NCI-H146 treated with DMSO at 0.1 percent for 48 hours (cell line): ENCODE measurements around the gene IL17RA.
"Not testable (repeated sequence)": the region's sequence is repeated elsewhere in the genome, so short reads cannot be mapped to it uniquely, and the experiment has no call there.

Experiments
- DNase-seq: peaks from one replicate; lab custom pipeline; 2025; ENCODE audit not compliant: unreplicated experiment; lab: John Stamatoyannopoulos, UW

IL17RA gene

DNA sequence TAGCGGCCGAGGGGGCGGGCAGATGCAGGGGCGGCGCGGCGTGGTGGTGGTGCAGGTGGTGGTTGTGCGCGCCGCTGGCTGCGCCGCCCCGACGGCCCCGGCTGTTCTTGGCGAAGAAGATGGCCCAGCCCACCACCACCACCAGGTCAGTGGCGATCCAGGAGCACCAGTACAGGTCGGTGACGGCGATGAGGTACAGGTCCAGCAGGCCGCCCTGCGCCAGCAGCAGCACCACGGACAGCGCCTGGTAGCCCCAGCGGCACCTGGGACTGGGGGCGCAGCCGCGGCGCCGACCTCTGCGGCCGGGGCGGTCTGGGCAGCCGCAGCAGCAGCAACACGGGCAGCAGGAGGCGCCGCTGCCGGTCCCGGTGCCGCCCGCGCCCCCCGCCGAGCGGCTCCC lies 35.5 kb downstream of the IL17RA start:
- DNase-seq, result no peak

DNA sequence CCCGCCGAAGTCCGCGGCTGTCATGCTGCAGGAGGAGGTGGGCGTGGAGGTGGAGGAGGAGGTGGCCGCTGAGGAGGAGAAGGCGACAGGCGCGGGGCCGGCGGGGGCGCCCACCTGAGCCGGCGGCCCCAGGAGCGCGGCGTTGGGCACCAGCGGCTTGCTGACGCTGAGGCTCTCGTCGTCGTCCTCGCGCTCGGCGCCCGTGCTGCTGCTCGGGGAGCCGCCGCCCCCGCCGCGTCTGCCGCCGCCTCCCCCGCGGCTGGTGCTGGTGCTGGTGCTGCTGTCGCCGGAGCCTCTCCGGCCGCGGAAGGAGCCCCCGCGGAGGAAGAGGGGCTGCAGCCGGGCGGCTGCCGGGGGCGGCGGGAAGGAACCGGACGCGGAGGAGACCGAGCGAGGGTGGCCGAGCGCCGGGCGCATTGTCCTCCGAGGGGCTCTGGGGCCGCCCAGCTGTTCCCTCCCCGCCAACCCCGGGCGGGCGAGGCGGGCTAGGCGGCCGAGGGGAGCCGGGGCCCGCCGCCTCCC lies 36.0 kb downstream of the IL17RA start:
- DNase-seq, result peak; percentile 17

DNA sequence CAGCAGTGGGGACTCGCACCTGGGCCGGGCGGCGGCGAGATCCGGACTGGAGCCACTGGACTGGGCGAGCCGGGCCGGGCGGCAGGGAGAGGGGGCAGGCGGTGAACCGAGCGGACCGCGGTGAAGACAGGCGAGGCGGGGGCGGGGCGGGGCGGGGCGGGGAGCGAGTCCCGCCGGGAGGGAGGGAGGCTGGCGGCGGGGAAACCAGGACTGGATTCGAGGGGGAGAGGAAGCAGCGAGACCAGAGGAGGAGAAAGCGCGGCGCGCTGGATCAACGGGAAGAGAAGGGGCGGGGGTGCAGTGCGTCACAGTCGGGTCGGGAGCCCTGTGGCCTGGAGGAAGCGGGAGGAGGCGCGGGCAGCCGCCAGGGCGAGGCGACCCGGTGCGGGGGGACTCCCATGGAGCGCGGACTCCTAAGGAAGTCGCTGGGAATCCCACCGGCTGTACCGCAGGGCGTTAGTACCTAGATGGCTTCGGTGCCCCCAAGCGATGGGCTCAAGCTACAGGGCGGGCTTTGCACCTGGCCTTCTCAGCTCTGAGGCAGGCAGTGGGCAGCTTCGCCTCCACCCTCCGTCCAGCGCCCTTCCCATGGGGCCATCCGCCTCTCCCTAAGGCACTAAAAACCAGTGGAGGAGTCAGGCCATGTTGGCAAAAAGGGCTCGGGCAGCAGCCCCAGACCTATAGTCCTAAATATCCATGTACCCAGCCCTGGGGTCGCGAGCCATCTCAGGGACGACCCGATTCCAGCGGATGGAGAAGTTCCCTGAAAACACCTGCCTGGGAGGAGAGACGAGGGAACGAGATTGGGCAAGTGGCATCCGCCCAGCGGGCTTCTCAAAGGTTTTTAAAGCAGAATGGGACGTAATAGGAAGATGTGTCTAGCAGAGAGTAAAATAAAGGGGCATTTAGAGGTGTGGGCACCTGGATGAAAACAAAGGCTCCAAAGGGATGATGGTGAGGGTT lies 36.7 kb downstream of the IL17RA start, which contains the start of gene TMEM121B:
Gene TMEM121B (minus strand): TSS at position 128 of the 963 bp plus-strand sequence. CDS start 233 bp downstream, outside the sequence.
- peak; percentile 74 for DNase-seq

DNA sequence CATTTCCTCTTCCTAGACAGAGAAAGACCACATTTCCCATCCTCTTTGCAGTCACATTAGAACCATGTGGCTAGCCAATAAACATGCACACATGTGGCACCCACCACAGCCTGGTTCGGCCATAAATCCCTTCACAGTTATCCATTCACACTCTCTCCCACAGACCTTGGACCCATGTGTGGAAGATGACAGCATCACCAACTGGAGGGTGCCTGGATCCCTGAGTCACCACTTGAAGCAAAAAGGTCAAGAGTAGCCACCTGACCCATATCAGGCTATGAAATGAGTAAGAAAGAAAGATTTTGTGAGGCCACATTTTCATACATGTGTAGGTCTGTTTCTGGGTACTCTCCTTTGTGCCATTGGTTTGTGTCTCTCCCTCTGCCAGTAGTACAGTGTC lies 45.4 kb downstream of the IL17RA start:
- DNase-seq, result no peak

DNA sequence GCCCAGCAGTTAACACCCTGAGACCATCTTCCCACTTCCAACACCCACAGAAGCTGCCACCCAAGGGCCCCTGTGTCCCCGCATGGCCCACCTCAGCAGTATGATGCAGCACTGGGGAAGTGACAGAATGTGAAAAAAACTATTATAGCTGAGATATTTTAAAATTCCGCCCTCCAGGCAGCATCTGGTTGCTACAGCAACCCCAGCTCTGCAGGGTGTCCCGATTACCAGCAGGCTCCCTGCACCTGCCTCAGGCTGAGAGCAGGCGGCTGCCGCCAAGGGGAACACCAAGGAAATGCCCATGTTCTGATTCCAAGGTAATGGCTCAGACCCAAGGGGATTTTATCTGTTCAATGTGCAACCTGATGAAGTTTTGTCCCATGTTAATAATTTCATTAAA lies 46.9 kb downstream of the IL17RA start:
- DNase-seq, result peak; percentile 53

DNA sequence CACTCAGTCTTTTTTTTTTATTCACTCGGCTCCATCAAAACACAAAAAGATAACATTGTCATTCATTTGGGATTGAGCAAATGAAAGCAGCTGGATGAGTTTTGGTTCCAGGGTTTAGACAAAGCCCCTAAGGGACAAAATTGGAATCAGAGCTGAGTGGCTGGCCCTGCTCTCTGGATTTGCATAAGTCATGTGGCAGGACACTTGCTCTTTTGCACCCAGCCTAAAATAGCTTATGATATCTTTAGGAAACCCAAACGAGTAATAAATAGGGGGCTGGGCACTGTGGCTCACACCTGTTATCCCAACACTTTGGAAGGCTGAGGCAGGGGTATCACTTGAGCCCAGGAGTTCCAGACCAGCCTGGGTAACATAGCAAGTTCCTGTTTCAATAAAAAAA lies 47.3 kb downstream of the IL17RA start:
- peak; percentile 53 for DNase-seq

DNA sequence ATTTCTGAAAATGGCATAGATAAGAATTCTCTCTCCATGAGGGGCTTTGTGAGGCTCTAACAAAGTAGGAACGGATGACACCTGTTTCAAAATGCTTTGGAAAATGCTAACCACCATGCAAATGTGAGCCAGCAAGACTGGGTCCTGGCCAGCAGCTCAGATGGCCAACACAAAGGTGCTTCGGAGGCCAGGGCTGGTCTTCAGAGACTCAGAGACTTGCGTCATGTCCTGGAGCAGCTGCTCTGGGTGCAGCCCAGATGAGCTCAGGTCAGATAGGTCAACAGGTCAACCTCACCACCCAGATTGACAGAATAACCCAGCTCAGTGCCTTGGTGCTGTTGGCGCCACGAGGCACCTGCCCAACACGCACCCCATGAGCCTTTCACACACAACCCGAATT lies 48.3 kb downstream of the IL17RA start:
- no peak for DNase-seq

DNA sequence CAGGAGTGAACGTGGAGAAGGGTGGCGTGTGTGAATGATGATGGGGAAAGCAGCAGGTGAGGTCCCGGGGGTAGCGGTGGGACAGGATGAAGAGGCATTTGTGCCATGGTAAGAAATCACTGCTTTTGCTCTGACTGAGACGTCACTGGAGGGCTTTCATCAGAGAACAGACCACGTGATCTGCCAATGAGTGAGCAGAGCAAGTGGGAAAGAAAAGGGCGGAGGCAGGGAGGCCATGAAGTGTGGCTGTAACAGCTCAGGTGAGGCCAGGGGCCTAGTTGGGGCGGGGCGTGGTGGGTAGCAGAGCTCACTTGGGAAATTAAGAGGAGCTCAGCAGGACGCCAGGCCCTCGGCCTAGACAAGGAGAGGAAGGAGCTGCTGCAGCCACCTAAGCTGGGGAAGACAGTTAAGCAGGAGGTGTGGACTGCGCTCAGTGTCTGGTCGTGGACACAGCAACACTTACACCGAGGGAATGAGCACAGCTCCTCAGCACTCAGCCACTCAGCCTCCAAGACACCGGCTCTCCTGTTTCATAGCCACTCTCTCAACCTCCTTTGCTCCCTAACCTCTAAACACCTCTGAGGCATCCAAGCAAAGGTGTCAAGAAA lies 50.5 kb downstream of the IL17RA start:
- no peak for DNase-seq

DNA sequence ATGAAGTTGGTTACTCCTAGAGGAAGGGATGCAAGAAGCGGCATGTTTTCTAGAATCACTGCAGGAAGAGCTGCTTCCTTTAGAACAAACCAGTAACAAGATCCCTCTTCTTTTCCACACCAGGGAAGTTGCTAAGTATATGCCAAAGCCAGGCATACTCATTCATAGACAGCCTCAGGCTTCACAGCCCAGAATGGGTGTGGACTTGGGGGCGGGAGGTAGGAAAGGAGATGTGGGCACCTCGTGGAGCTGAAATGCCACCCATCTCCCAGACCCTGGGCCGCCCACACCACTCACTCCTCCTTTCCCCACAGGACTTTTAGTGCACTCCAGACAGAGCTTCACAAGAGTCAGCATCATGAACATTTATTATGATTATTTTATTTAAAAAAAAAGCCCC lies 52.4 kb downstream of the IL17RA start:
- DNase-seq, result no peak

DNA sequence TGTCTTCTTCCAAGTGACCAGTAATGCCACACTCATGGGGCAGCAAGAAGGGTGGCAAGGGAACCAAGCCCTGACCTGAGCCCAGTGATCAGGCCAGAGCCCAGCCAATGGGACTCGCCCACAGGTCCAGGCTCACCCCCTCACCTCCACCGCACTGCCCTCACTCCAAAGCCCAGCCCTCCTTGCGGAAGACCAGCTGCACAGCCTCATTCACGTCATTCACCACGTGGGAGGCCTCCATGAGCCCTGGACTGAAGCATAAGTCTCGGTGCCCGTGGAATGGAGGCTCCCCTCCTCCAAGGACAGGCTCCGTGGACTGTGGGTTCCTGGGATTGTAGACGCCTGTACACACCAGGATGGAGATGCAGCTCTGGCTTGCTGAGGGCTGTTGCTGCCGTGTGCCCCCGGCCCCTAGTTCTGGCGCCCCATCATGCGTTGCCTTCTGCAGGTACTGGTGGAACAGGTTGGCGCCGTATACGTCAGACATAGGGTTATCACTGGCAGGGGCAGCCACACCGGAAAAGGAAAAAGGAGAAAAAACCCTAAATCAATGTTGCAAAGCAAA lies 53.1 kb downstream of the IL17RA start:
- DNase-seq, result no peak

DNA sequence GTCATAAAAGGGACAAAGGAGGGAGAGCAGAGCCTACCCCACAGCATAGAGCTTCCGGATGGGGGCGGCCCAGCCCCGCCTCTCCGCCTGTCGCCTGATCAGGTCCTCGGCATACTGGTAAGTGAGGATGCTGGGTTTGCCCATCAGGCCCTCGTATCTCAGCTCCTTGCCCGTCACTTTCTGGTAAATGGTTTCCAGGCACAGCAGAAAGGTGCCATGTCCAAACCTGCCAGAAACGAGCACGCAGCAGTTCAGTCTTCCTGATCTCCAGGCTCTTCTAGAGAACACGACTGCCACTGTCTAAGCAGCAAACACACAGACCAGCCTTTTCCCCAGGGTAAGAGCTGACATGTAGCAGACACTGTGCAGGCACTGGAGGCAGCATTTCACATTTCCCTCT lies 53.7 kb downstream of the IL17RA start:
- no peak for DNase-seq

DNA sequence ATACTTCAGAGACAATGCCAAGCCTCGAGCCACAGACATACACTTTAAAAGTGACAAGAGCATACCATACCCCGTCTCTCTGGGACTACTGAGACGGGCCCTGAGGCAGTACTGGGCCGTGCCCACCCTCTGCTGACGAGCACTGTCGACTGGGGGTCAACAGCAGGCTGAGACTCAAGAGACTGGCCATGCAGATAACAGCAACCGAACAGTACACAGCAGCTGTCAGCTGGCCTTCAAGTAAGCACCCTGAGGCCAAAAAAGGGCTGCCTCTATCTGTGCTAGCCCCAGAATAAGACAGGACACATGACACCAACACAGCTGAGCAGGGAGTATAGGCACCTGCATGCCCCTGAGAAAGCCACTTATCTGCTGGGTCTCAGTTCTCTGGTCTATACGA lies 55.2 kb downstream of the IL17RA start:
- DNase-seq, result no peak

DNA sequence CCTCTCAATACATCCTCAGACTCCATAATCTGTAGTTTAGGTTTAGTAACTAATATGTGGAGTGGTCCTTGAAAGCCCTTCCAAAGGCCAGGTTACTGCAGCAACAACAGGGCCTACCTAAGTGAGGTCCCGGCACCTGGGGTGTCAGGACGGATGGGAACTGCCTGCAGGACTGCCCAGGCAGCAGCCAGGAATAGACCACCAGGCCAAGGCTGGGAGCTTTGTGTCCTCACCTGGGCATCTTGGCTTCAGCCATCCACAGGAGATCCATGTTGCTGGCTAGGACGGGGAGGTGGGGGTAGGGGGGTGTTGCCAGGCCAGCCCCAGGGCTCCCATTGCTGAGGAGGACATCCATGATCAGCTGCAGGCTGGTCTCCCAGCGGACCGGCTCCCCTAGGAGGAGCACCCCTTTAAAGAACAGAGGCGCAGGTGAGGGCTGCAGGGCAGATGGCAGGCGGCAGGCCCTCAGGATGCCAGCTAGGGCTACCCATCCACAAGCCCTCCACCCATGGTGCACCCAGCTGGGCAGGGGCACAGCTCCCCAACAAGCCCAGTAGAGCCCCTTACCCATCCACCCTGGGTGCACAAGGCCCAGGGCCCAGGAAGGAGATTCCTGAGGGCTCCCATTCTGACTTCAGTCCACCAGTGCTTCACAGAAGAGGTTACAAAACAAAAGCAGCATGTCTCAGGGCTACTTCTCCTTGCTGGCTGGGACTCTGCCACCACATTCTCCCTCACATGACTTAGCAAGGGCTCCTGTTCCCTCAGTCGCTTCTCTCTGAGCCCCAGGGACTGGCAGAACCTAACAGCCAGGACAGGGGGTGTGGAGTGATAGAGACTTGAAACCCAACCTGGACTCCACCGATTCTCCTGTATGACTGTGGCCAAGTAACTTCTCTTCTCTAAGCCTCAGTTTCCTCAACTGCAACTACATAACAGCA lies 56.3 kb downstream of the IL17RA start:
- DNase-seq, result no peak

DNA sequence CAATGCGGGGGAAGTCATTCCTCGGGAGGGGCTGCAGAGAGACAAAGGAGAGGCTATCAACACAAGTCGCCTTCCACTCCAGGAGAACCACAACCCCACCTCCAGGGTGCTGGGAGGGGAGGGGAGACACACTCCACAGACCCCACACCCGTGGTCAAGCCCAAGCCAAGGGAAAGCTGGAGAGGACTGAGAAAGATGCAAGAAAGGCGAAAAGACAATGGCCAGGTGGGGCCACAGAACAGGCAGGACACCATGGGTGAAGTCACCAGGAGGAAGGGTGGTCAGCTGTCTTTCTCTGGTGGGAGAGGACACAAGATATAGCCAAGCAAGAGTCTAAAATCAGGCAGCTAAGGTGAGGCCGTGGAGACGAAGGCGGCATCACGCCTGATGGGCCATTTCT lies 58.3 kb downstream of the IL17RA start:
- no peak for DNase-seq

DNA sequence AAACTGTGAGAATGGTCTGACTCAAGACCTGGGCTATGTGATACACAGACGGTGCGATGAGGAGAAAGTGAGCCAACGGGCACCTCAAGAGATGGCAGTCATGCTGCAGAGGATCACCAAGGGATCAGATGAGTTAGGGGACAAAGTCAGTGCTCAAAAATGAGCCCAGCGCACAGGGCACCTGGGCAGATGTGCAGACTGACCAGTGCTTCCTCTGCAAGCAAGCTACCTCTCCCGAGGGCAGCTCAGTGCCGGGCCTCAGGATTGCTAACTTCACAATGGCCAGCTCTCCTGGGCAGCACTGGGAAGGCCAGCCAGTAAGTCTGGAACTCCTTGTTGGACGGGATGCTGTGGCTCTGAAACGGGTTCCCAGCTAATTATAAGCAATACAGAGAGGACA lies 59.0 kb downstream of the IL17RA start:
- no peak for DNase-seq

DNA sequence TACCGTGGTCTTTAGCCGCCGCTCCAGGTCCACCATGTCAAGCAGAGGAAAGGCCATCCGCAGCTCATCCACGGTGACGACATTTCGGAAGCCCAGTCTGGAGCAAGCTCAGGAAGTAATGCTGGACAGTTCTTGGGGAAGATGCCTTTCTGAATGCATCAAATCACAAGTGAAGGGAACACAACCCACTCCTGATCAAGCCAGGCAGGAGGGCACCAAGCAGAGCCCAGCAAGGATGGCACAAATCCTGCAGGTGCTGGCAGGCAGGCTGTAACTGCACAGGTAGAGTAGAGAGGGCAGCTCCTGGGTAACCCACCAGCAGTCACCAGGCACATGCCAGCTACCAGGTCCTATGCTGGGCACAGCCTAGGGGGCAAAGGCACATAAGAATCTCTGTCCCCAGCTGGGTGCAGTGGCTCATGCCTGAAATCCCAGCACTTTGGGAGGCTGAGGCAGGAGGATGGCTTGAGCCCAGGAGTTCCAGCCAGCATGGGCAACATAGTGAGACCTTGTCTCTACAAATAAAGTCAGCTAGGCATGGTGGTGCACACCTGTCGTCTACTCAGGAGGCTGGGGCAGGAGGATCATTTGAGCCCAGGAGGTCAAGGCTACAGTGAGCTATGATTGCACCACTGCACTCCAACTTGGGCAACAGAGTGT lies 60.4 kb downstream of the IL17RA start:
- no peak for DNase-seq

DNA sequence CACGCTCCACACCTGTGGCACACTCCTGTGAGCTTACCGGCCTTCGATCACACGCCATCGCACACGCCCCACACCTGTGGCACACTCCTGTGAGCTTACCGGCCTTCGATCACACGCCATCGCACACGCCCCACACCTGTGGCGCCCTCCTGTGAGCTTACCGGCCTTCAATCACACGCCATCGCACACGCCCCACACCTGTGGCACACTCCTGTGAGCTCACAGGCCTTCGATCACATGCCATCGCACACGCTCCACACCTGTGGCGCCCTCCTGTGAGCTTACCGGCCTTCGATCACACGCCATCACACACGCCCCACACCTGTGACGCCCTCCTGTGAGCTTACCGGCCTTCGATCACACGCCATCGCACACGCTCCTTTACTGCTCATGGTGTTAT lies 62.7 kb downstream of the IL17RA start:
- DNase-seq, result not testable (repeated sequence)

DNA sequence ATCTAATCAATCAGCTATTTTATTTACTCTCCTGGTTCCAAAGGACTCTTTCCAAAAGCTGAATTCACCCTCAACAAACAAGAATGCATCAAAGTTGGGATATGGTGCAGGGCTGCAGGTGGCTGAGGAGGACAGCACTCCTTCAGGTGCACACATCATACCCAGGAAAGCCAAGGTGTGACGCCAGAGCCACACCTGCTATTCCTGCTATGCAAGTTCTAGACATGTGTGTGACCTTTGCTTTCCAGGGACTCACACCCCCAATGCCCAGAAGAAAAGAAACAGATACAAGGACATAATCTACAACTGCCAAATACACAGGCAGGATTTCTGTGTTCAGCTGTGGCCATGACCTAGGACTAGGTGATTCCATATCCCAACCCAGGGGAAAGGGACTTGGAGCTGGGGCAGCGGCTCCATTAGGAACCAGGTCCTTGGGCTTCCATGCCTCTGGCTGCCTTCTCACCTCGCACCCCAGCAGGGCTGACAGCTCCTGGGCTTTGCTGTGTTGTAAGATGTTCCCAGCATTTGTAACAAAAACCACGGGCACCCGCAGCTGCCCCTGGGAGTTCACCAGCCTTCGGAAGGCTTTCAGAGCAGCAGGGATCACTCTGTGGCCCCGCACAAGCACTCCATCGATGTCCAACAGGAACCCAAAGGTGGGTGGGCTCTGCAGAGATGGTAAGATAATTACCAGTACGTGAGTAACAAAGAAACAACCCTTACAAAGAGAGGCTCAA lies 64.4 kb downstream of the IL17RA start:
- DNase-seq, result no peak

DNA sequence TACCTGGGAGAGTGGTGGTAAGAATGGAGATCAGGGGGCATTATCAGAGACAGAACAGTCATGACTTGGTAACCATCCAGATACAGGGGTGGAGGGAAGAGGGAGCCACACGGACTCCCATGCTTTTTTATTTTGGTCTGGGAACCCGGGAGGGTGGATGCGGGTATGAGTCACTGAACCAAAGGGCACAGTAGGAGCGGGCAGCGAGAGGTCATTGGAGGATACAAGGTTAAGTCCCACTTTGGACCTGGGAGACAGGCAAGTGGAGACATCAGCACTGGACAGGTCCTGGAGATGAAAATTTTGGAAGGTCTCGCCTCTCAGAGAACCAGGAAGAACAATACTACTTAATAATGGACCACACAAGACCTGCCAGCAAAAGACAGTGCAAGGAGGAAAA lies 67.5 kb downstream of the IL17RA start:
- no peak for DNase-seq
